HepG2 (cell line): ENCODE measurements around the gene AZU1. TPM values are rescaled to one million over a fixed set of nuclear protein-coding genes. Genes with fewer than 3 reads are reported as not detected.

Experiments
- DPF2 ChIP-seq: sonication (generic); formaldehyde crosslinking; IDR thresholded peaks from 2 replicates; pipeline ENCODE4 v1.4.0; 2020; ENCODE audit warnings: mild to moderate bottlenecking, low read depth, missing genetic modification reagents, borderline replicate concordance
- ETV6 ChIP-seq: sonication (generic); formaldehyde crosslinking; conservative IDR thresholded peaks from 2 replicates; pipeline ENCODE4 v1.4.0; 2020; ENCODE audit warnings: missing genetic modification reagents
- GZF1 ChIP-seq: sonication (generic); formaldehyde crosslinking; IDR thresholded peaks from 2 replicates; pipeline ENCODE4 v1.5.1; 2020; ENCODE audit warnings: mild to moderate bottlenecking, missing genetic modification reagents
- JDP2 ChIP-seq: sonication (generic); formaldehyde crosslinking; IDR thresholded peaks from 2 replicates; pipeline ENCODE4 v1.8.1; 2022; ENCODE audit warnings: missing genetic modification reagents, borderline replicate concordance
- MXD4 ChIP-seq: IDR thresholded peaks from 2 replicates; pipeline ENCODE4 v1.6.1; 2016; ENCODE audit warnings: mild to moderate bottlenecking, missing biosample characterization, missing genetic modification reagents
- MXI1 ChIP-seq: IDR thresholded peaks from 3 replicates; pipeline ENCODE4 v1.6.1; 2012; ENCODE audit warnings: low read depth, low read length, inconsistent platforms, borderline replicate concordance
- MYC ChIP-seq: sonication (generic); formaldehyde crosslinking; IDR thresholded peaks from 2 replicates; pipeline ENCODE4 v1.9.0; 2021; ENCODE audit warnings: missing genetic modification reagents, borderline replicate concordance
- MYNN ChIP-seq: sonication (generic); formaldehyde crosslinking; IDR thresholded peaks from 2 replicates; pipeline ENCODE4 v1.4.0; 2020; ENCODE audit warnings: mild to moderate bottlenecking, low read depth, missing genetic modification reagents
- NFKBIZ ChIP-seq: IDR thresholded peaks from 2 replicates; pipeline ENCODE4 v1.6.1; 2018; ENCODE audit warnings: missing genetic modification reagents, missing compliant biosample characterization
- RAD21 ChIP-seq: fragments of 450-650 bp; formaldehyde crosslinking; IDR thresholded peaks from 2 replicates; pipeline ENCODE4 v1.5.0; 2020; ENCODE audit warnings: mild to moderate bottlenecking
- REL ChIP-seq: sonication (generic); formaldehyde crosslinking; conservative IDR thresholded peaks from 2 replicates; pipeline ENCODE4 v1.8.0; 2022; ENCODE audit warnings: mild to moderate bottlenecking, missing genetic modification reagents, moderate library complexity
- RELA ChIP-seq: sonication (generic); formaldehyde crosslinking; IDR thresholded peaks from 2 replicates; pipeline ENCODE4 v1.4.0; 2020; ENCODE audit warnings: missing genetic modification reagents
- RXRA ChIP-seq: sonication (generic); formaldehyde crosslinking; IDR thresholded peaks from 2 replicates; pipeline ENCODE4 v1.5.1; 2020; ENCODE audit warnings: missing genetic modification reagents
- SMARCE1 ChIP-seq: fragments of 450-650 bp; IDR thresholded peaks from 2 replicates; pipeline ENCODE4 v1.6.1; 2017; ENCODE audit warnings: borderline replicate concordance
- SP2 ChIP-seq: sonication (generic); formaldehyde crosslinking; IDR thresholded peaks from 2 replicates; pipeline ENCODE4 v1.5.1; 2020; ENCODE audit warnings: mild to moderate bottlenecking, missing genetic modification reagents
- TMF1 ChIP-seq: sonication (generic); formaldehyde crosslinking; IDR thresholded peaks from 2 replicates; pipeline ENCODE4 v1.8.1; 2022; ENCODE audit warnings: low read depth, missing genetic modification reagents
- YEATS2 ChIP-seq: sonication (generic); formaldehyde crosslinking; IDR thresholded peaks from 2 replicates; pipeline ENCODE4 v1.4.0; 2020; ENCODE audit warnings: missing genetic modification reagents, borderline replicate concordance
- ZMAT3 ChIP-seq: sonication (generic); formaldehyde crosslinking; conservative IDR thresholded peaks from 2 replicates; pipeline ENCODE4 v1.7.0; 2021; ENCODE audit warnings: missing genetic modification reagents
- ZNF143 ChIP-seq: sonication (generic); formaldehyde crosslinking; IDR thresholded peaks from 2 replicates; pipeline ENCODE4 v1.4.0; 2020; ENCODE audit warnings: missing genetic modification reagents
- ZNF7 ChIP-seq: IDR thresholded peaks from 2 replicates; pipeline ENCODE4 v1.6.1; 2016; ENCODE audit warnings: missing biosample characterization, missing genetic modification reagents
- polyA plus RNA-seq, 8 experiments: library from polyadenylated mRNA; depleted of rRNA in 3 of 8; stranded (reverse) in 7 of 8; unstranded in 1 of 8; fragments of >200 nt; fragmentation: Illumina TruSeq in 4 of 8; extraction: Trizol in 4 of 8; gene quantifications; 2 replicates each; pipeline versions ENCODE4 v1.2.1 to v1.2.3, GENCODE V29; 2011 to 2016; ENCODE audit warnings: low read depth in 4 of 8, missing spikeins in 1 of 8, mixed read lengths in 1 of 8; ENCODE audit not compliant: insufficient read depth in 1 of 8
- total RNA-seq, 5 experiments: library from RNA; depleted of rRNA; stranded (reverse); fragments of >200 nt; fragmentation: Illumina TruSeq; extraction: Trizol; gene quantifications; 2 replicates each; pipeline ENCODE4 v1.2.3, GENCODE V29; 2016; ENCODE audit warnings: low read depth in 1 of 5
- TF ChIP-seq, protein P1 (sequence below): sonication (generic); formaldehyde crosslinking; IDR thresholded peaks from 2 replicates; pipeline ENCODE4 v1.8.1; 2023; ENCODE audit warnings: missing genetic modification reagents, mild to moderate bottlenecking, borderline replicate concordance
- TF ChIP-seq, protein P2 (sequence below): sonication (generic); formaldehyde crosslinking; IDR thresholded peaks from 2 replicates; pipeline ENCODE4 v1.5.0; 2020; ENCODE audit warnings: mild to moderate bottlenecking, missing genetic modification reagents
- TF ChIP-seq, protein P3 (sequence below): IDR thresholded peaks from 2 replicates; pipeline ENCODE4 v1.6.1; 2018; ENCODE audit warnings: missing genetic modification reagents
- TF ChIP-seq, protein P4 (sequence below): IDR thresholded peaks from 2 replicates; pipeline ENCODE4 v1.6.1; 2016

The AZU1 gene
- total and polyA plus RNA-seq, 2 of the 13 experiments (the other 11 are each of a cell fraction or from before 2014, with no cell fraction given), result not detected

DNA sequence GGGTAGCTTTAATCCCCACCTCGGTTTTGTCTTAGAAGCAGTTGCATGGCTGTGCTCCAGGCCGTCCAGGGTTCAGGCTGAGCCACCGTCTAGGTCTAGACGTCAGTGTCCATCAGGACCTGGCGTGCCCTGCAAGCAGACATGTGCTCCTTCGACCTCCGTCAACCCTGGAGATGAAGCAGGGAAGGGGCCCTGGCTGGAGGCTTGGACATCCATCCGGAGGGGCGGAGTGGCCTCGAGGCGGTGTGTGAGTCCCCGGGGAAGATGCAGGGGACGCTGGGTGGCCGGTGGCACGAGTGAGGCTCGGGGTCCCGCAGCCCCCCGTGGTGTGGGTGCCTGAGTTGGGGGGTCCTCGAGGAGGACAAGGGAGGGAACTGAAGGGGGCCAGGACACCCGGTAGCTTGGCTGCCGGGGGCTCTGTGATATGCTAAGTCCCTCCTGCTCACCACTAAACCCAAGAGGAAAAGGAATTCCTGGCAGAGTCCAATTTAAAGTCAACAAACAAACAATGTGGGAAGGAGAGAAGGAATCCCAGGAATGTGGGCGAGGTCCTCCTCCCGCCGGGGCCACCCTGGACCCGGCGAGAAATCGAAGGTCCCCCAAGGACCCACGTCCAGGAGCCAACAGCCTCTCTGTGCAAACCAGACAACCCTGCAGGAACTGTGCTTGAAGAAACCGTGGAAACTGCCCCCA is 45.3 kb upstream of the AZU1 start (continued):
- TF ChIP-seq RXRA, result peak; percentile 57
- TF ChIP-seq MXI1, result peak; percentile 34; the same call in 1 of the 3 replicates
- TF ChIP-seq JDP2 (CRISPR knock-in tag), result no peak
- peak; percentile 22; the same call in 1 of the 2 replicates for TF ChIP-seq RAD21 (CRISPR knock-in tag)
- TF ChIP-seq MYC (CRISPR knock-in tag), result peak; percentile 81
- TF ChIP-seq DPF2 (CRISPR knock-in tag), result 0 out of 2 replicates have a peak, but pooled peaks have one; percentile 48
- TF ChIP-seq, protein P1, sequence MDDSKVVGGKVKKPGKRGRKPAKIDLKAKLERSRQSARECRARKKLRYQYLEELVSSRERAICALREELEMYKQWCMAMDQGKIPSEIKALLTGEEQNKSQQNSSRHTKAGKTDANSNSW (CRISPR knock-in tag), result no peak
- TF ChIP-seq, protein P2, sequence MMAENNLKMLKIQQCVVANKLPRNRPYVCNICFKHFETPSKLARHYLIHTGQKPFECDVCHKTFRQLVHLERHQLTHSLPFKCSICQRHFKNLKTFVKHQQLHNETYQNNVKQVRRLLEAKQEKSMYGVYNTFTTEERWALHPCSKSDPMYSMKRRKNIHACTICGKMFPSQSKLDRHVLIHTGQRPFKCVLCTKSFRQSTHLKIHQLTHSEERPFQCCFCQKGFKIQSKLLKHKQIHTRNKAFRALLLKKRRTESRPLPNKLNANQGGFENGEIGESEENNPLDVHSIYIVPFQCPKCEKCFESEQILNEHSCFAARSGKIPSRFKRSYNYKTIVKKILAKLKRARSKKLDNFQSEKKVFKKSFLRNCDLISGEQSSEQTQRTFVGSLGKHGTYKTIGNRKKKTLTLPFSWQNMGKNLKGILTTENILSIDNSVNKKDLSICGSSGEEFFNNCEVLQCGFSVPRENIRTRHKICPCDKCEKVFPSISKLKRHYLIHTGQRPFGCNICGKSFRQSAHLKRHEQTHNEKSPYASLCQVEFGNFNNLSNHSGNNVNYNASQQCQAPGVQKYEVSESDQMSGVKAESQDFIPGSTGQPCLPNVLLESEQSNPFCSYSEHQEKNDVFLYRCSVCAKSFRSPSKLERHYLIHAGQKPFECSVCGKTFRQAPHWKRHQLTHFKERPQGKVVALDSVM (CRISPR knock-in tag), result 0 out of 2 replicates have a peak, but pooled peaks have one; percentile 62
- peak; percentile 74 for TF ChIP-seq ZMAT3 (CRISPR knock-in tag)
- no peak for TF ChIP-seq TMF1 (CRISPR knock-in tag)
- TF ChIP-seq, protein P3, sequence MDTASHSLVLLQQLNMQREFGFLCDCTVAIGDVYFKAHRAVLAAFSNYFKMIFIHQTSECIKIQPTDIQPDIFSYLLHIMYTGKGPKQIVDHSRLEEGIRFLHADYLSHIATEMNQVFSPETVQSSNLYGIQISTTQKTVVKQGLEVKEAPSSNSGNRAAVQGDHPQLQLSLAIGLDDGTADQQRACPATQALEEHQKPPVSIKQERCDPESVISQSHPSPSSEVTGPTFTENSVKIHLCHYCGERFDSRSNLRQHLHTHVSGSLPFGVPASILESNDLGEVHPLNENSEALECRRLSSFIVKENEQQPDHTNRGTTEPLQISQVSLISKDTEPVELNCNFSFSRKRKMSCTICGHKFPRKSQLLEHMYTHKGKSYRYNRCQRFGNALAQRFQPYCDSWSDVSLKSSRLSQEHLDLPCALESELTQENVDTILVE, result peak; percentile 7; the same call in 1 of the 2 replicates
- TF ChIP-seq SP2 (CRISPR knock-in tag), result no peak
- no peak for TF ChIP-seq RELA (CRISPR knock-in tag)
- TF ChIP-seq ETV6 (CRISPR knock-in tag), result peak; percentile 67; the same call in 1 of the 2 replicates
- TF ChIP-seq YEATS2 (CRISPR knock-in tag), result no peak
- 0 out of 2 replicates have a peak, but pooled peaks have one; percentile 43 for TF ChIP-seq REL (CRISPR knock-in tag)
- no peak for TF ChIP-seq ZNF7 (CRISPR knock-in tag)
- no peak for TF ChIP-seq MYNN
- TF ChIP-seq SMARCE1, result no peak
- TF ChIP-seq MXD4 (CRISPR knock-in tag), result no peak
- no peak for TF ChIP-seq GZF1 (CRISPR knock-in tag)
- TF ChIP-seq NFKBIZ (CRISPR knock-in tag), result no peak
- TF ChIP-seq ZNF143, result no peak; the same call in 1 of the 2 replicates
- TF ChIP-seq, protein P4, sequence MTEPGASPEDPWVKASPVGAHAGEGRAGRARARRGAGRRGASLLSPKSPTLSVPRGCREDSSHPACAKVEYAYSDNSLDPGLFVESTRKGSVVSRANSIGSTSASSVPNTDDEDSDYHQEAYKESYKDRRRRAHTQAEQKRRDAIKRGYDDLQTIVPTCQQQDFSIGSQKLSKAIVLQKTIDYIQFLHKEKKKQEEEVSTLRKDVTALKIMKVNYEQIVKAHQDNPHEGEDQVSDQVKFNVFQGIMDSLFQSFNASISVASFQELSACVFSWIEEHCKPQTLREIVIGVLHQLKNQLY (CRISPR knock-in tag), result 0 out of 2 replicates have a peak, but pooled peaks have one; percentile 20
